ENCODE data around the gene NUP93. TPM values are rescaled to one million over a fixed set of nuclear protein-coding genes. Genes with fewer than 3 reads are reported as not detected.
"Not testable (repeated sequence)": the region's sequence is repeated elsewhere in the genome, so short reads cannot be mapped to it uniquely, and the experiment has no call there.

The NUP93 gene
- total RNA-seq, 1 donor from 2014 or later = 60.2 TPM

DNA sequence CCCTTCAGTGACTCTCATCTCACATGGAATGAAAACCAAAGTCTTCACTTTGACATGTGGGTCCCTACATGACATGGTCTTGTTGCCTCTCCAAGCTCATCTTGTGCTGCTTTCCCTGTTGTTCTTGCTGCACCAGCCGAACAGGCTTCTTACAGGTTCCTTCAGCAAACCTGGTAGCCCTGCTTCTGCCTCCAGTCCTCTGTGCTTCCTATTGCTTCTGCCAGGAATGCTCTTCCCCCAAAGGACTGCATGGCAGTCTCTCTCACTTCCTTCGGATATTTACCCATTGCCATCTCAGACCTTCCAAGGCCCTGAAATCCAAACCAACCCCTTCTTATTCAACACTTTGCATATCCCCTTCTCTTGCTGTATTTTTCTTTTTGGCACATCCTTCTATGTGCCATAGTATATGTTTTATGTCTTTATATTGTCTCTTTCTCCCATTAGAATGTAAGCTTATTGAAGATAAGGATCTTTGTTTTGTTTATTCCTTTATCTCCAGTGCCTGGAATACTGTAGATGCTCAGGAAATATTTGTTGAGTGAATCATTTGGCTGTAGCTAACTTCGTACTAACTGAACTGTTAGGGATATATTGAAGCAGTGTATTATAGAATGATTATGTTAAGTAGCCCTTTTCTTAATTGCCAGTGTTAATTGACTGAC, 77.2 kb downstream of the NUP93 start:
- no peak for TF ChIP-seq CTCF (IDR thresholded peaks at IDR 0.05; ENCODE audit: insufficient read depth, low read length, poor library complexity, severe bottlenecking)
- Histone ChIP-seq H3K27me3 (ENCODE audit: control insufficient read depth, insufficient read depth, low read length) (no peaks in the 10 kb centered on the region), H3K36me3 (ENCODE audit: control insufficient read depth, insufficient read depth, low read length) (no peaks in the 10 kb centered on the region), H3K4me3 (ENCODE audit: low read depth, low read length) (no peak overlapping the region)
- no peak for DNase-seq (ENCODE audit: low read depth)

DNA sequence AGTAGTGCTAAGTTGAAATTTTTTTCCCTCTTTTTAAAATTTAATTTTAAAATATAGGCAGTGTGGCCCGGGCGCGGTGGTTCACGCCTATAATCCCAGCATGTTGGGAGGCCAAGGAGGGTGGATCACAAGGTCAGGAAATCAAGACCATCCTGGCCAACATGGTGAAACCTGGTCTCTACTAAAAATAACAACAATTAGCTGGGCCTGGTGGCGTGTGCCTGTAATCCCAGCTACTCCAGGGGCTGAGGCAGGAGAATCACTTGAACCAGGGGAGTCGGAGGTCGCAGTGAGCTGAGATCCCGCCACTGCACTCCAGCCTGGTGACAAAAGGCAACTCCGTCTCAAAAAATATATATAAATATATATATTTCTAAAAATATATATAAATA, 77.7 kb downstream of the NUP93 start:
- H3K4me3 ChIP-seq (ENCODE audit: low read depth, low read length); H3K36me3 ChIP-seq (ENCODE audit: control insufficient read depth, insufficient read depth, low read length); DNase-seq (ENCODE audit: low read depth); H3K27me3 ChIP-seq (ENCODE audit: control insufficient read depth, insufficient read depth, low read length): not testable (repeated sequence)

GRCh38 chr16:56810954-56811353, 81.0 kb downstream of the NUP93 start:
- DNase-seq (ENCODE audit: low read depth) = no peak
- Histone ChIP-seq H3K27me3 (ENCODE audit: control insufficient read depth, insufficient read depth, low read length) (no peaks in the 10 kb centered on the region), H3K4me3 (ENCODE audit: low read depth, low read length) (no peak overlapping the region), H3K36me3 (ENCODE audit: control insufficient read depth, insufficient read depth, low read length) (no peaks in the 10 kb centered on the region)
- no peak for TF ChIP-seq CTCF (IDR thresholded peaks at IDR 0.05; ENCODE audit: insufficient read depth, low read length, poor library complexity, severe bottlenecking)

DNA sequence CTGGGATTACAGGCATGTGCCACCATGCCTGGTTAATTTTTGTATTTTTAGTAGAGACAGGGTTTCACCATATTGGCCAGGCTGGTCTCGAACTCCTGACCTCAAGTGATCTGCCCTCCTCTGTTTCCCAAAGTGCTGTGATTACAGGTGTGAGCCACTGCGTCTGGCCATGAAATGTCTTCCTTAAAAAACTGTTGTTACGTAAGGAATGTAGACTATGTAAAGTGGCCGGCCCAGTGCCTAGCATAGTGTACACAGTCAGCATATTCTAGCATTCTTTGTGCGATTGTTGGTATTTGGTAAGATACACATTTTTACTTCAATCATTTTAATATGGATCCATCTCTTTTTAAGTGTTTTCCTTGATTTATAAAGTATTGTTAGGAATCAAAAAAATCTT, 81.7 kb downstream of the NUP93 start:
- H3K4me3 ChIP-seq (ENCODE audit: low read depth, low read length); H3K27me3 ChIP-seq (ENCODE audit: control insufficient read depth, insufficient read depth, low read length); DNase-seq (ENCODE audit: low read depth); H3K36me3 ChIP-seq (ENCODE audit: control insufficient read depth, insufficient read depth, low read length): not testable (repeated sequence)

GRCh38 chr16:56812884-56813283, 83.0 kb downstream of the NUP93 start:
- H3K36me3 ChIP-seq (ENCODE audit: control insufficient read depth, insufficient read depth, low read length) = no peaks in the 10 kb centered on the region
- no peak for TF ChIP-seq CTCF (IDR thresholded peaks at IDR 0.05; ENCODE audit: insufficient read depth, low read length, poor library complexity, severe bottlenecking)
- H3K4me3 ChIP-seq (ENCODE audit: low read depth, low read length) = no peak overlapping the region
- no peak for DNase-seq (ENCODE audit: low read depth)
- H3K27me3 ChIP-seq (ENCODE audit: control insufficient read depth, insufficient read depth, low read length) = no peaks in the 10 kb centered on the region

DNA sequence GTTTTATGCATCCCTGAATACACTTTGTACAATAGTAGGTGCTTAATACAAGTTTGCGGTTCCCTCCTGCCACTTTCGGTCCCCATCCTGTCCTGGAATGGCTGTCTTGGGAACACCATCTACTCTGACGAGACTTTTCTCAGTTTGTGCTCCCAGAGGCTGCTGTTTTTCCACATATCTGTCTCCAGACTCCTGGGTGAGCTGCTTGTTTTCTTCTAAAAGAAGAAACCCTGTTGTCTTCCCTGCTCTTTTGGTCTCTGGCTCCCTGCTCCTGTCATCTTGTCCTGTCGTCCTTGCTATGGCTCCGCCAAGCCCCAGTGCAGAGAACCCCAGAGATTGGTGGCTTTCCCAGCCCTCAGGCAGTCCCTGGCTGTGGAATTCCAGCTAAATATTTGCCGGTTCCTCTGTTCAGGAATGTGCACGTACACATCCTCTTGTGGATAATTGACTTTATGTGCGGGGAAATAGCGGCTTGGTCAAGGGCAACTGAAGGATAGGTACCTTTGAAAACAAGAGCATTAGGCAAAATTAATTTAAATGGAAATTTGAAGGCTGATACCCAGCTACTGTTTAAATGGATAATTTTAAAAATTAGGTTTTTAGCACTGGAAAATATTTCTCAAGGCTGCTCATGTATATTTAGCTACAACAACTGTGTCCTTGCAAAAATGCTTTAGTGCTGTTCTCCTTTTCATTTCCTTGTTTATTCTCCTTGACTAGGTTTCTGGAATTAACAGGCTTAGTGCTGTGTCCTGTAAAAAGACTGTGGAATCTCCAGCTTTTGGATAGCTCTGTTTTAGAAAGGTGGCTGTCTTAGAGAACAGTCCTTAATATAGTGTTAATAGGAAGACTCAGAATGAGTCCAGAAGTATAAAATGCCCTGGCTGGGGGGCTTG, 84.9 kb downstream of the NUP93 start:
- no peaks in the 10 kb centered on the region for H3K27me3 ChIP-seq (ENCODE audit: control insufficient read depth, insufficient read depth, low read length)
- TF ChIP-seq CTCF (IDR thresholded peaks at IDR 0.05; ENCODE audit: insufficient read depth, low read length, poor library complexity, severe bottlenecking) = no peak
- no peak overlapping the region for H3K4me3 ChIP-seq (ENCODE audit: low read depth, low read length)
- DNase-seq (ENCODE audit: low read depth) = no peak
- H3K36me3 ChIP-seq (ENCODE audit: control insufficient read depth, insufficient read depth, low read length) = no peaks in the 10 kb centered on the region

Measured in kidney epithelial cell (primary cell).